Measurements from ENCODE around the gene FNDC5.

GRCh38 chr1:32886004-32886827, 15.5 kb upstream of the FNDC5 start, which contains the start of gene HPCA:
- TF ChIP-seq, protein P1, sequence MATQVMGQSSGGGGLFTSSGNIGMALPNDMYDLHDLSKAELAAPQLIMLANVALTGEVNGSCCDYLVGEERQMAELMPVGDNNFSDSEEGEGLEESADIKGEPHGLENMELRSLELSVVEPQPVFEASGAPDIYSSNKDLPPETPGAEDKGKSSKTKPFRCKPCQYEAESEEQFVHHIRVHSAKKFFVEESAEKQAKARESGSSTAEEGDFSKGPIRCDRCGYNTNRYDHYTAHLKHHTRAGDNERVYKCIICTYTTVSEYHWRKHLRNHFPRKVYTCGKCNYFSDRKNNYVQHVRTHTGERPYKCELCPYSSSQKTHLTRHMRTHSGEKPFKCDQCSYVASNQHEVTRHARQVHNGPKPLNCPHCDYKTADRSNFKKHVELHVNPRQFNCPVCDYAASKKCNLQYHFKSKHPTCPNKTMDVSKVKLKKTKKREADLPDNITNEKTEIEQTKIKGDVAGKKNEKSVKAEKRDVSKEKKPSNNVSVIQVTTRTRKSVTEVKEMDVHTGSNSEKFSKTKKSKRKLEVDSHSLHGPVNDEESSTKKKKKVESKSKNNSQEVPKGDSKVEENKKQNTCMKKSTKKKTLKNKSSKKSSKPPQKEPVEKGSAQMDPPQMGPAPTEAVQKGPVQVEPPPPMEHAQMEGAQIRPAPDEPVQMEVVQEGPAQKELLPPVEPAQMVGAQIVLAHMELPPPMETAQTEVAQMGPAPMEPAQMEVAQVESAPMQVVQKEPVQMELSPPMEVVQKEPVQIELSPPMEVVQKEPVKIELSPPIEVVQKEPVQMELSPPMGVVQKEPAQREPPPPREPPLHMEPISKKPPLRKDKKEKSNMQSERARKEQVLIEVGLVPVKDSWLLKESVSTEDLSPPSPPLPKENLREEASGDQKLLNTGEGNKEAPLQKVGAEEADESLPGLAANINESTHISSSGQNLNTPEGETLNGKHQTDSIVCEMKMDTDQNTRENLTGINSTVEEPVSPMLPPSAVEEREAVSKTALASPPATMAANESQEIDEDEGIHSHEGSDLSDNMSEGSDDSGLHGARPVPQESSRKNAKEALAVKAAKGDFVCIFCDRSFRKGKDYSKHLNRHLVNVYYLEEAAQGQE (IDR thresholded peaks at IDR 0.05; ENCODE audit: borderline replicate concordance): peak; percentile 60
- no peak for TF ChIP-seq EZH2 (IDR thresholded peaks at IDR 0.05; ENCODE audit: borderline replicate concordance, insufficient read depth, low read length, poor library complexity, severe bottlenecking)
- no peak for TF ChIP-seq EP300 (conservative IDR thresholded peaks at IDR 0.05; ENCODE audit: poor library complexity, severe bottlenecking)
- TF ChIP-seq CTCF (IDR thresholded peaks at IDR 0.05; ENCODE audit: poor library complexity, severe bottlenecking): peak; percentile 35
- TF ChIP-seq POLR2AphosphoS5 (IDR thresholded peaks at IDR 0.05): no peak
- TF ChIP-seq SMC3 (conservative IDR thresholded peaks at IDR 0.05; ENCODE audit: poor library complexity): no peak
- no peak for TF ChIP-seq RAD21 (conservative IDR thresholded peaks at IDR 0.05)
- TF ChIP-seq MXI1 (conservative IDR thresholded peaks at IDR 0.05; ENCODE audit: poor library complexity, severe bottlenecking): no peak

Data from neural cell (in vitro differentiated cells).